HG02759 (cell line): ENCODE data around the gene SMIM13.

Experiments
- ATAC-seq: cut with Tn5 transposase; IDR thresholded peaks from one replicate; pipeline ENCODE4 v1.9.1; 2021; ENCODE audit warnings: mild to moderate bottlenecking, moderate library complexity; ENCODE audit not compliant: unreplicated experiment

Gene SMIM13

DNA sequence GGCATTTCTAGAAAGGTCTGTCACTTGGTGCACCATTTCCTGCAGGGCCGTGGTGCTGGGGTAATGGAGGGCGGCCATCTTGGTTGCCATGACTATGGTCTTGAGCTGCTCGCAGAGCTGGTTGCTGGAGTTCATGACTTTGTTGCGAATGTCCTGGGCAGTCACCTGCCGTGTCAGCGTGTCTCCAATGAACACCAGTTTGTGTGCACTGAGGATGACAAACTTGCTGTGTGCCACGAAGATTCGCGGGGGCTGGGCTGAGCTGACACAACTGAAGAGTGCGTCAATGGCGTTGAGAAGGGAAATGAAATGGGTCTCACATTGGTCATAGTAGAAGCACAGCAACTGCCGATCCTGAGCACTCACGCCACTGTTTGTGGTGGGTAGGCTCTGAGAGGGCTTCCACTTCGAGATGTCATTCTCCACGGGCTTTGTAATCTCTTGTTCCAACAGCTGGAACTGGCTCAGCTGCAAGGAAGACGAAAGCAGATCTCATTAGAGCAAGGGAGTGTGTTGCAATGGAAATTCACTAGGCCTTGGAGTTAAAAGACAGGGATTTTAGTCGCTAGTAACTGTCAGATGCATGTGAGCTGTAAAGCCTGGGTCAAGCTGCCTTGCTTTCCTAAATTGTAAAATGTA lies 91.7 kb downstream of the SMIM13 start:
- no peak for ATAC-seq

DNA sequence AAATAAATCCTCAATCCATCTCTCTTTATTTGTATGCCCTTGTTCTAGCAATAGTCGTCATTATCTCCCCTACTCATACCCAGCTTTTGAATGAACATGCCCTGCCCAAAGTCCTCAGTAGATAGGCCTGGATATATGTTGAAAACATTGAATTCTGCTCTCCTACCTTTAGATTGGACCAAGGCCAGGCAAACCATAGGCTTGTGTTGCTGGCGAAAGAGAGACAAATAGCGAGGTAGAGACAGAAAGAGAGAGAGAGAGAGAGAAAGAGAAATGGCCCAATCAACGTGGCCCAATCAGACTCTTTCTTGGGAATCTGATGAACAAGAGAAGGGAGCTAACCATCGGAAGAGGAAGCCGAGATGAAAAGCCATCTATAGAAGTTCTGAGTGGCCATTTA lies 93.7 kb downstream of the SMIM13 start:
- ATAC-seq = no peak
